GM19025 (cell line): ENCODE data around the gene PPM1A.

Source experiments
- ATAC-seq: cut with Tn5 transposase; IDR thresholded peaks from one replicate; pipeline ENCODE4 v1.9.1; 2021; ENCODE audit warnings: mild to moderate bottlenecking, low read depth, moderate library complexity; ENCODE audit not compliant: unreplicated experiment

Gene PPM1A

GRCh38 chr14:60257865-60258264 is 8.8 kb downstream of the PPM1A start:
- ATAC-seq, result no peak

- no peak for ATAC-seq
Measured at GRCh38 chr14:60265163-60265562, 16.1 kb downstream of the PPM1A start.

- no peak for ATAC-seq
Measured at GRCh38 chr14:60266021-60266937, 17.3 kb downstream of the PPM1A start.

- no peak for ATAC-seq
Measured at GRCh38 chr14:60272177-60272576, 23.2 kb downstream of the PPM1A start.

GRCh38 chr14:60273956-60274355 is 24.9 kb downstream of the PPM1A start:
- no peak for ATAC-seq

GRCh38 chr14:60274448-60274847 is 25.4 kb downstream of the PPM1A start:
- ATAC-seq, result no peak

- ATAC-seq, result no peak
Measured at GRCh38 chr14:60275932-60276331, 26.9 kb downstream of the PPM1A start.

GRCh38 chr14:60276347-60276746 is 27.3 kb downstream of the PPM1A start:
- ATAC-seq, result no peak

- no peak for ATAC-seq
Measured at GRCh38 chr14:60277605-60278190, 28.7 kb downstream of the PPM1A start.

- ATAC-seq, result no peak
Measured at GRCh38 chr14:60278350-60278749, 29.3 kb downstream of the PPM1A start.

GRCh38 chr14:60287452-60287851 is 38.4 kb downstream of the PPM1A start:
- no peak for ATAC-seq

- ATAC-seq, result no peak
Measured at GRCh38 chr14:60288279-60288678, 39.3 kb downstream of the PPM1A start.

- no peak for ATAC-seq
Measured at GRCh38 chr14:60294411-60295069, 45.5 kb downstream of the PPM1A start.

GRCh38 chr14:60300019-60300418 is 51.0 kb downstream of the PPM1A start:
- no peak for ATAC-seq

- ATAC-seq, result no peak
Measured at GRCh38 chr14:60301685-60302084, 52.7 kb downstream of the PPM1A start.

GRCh38 chr14:60302663-60303062 is 53.6 kb downstream of the PPM1A start:
- no peak for ATAC-seq

- no peak for ATAC-seq
Measured at GRCh38 chr14:60303745-60304144, 54.7 kb downstream of the PPM1A start.

- no peak for ATAC-seq
Measured at GRCh38 chr14:60304509-60304908, 55.5 kb downstream of the PPM1A start.

GRCh38 chr14:60309867-60310552 is 61.0 kb downstream of the PPM1A start:
- no peak for ATAC-seq

GRCh38 chr14:60311417-60311816 is 62.4 kb downstream of the PPM1A start:
- no peak for ATAC-seq

- no peak for ATAC-seq
Measured at GRCh38 chr14:60313093-60313492, 64.1 kb downstream of the PPM1A start.
